LNCaP clone FGC (cell line): Measurements from ENCODE around the gene CLDND2.
"Not testable (repeated sequence)": the region's sequence is repeated elsewhere in the genome, so short reads cannot be mapped to it uniquely, and the experiment has no call there.

Experiments
- DNase-seq: peaks from one replicate; pipeline ENCODE4 v3.0.0-alpha.2; 2011; ENCODE audit warnings: low read depth
- H3K4me3 ChIP-seq: 2 replicates; pipeline ENCODE4 v1.5.1; 2011; ENCODE audit warnings: mild to moderate bottlenecking, low read depth, low read length, control low read depth
- TF ChIP-seq, protein P1 (sequence below): IDR thresholded peaks from 2 replicates; pipeline ENCODE4 v1.5.1; 2012; ENCODE audit warnings: mild to moderate bottlenecking; ENCODE audit not compliant: control insufficient read depth, insufficient read depth; ENCODE audit errors: extremely low read depth

The CLDND2 gene

DNA sequence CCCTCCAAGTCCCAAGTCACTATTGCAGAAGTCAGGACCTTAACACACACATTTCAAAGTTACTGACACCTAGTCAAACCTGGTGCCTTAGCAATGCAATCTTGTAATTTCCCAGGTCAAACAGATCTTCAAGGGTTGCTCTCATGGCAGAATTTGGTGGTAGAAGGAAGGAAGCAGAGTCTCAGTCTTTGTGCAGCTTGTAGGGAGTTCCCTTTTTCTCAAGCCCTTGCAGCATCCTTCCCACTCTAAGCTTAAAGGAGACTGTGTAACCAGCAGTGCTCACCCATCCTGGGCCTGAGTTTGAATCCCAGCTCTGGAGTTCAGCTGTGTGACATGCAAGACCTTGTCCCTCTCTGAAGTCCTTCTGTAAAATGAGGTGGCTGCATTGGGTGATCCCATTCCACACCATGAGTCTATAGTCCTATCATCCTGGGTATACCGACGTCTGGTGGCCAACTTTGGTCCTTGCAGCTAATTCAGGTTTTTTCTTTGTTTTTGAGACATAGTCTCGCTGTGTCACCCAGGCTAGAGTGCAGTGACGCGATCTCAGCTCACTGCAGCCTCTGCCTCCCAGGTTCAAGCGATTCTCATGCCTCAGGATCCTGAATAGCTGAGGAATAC is 38.8 kb upstream of the CLDND2 start:
- DNase-seq, result no peak
- TF ChIP-seq, protein P1, sequence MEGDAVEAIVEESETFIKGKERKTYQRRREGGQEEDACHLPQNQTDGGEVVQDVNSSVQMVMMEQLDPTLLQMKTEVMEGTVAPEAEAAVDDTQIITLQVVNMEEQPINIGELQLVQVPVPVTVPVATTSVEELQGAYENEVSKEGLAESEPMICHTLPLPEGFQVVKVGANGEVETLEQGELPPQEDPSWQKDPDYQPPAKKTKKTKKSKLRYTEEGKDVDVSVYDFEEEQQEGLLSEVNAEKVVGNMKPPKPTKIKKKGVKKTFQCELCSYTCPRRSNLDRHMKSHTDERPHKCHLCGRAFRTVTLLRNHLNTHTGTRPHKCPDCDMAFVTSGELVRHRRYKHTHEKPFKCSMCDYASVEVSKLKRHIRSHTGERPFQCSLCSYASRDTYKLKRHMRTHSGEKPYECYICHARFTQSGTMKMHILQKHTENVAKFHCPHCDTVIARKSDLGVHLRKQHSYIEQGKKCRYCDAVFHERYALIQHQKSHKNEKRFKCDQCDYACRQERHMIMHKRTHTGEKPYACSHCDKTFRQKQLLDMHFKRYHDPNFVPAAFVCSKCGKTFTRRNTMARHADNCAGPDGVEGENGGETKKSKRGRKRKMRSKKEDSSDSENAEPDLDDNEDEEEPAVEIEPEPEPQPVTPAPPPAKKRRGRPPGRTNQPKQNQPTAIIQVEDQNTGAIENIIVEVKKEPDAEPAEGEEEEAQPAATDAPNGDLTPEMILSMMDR, result 0 out of 2 replicates have a peak, but pooled peaks have one; percentile 23
- no peak overlapping the region for H3K4me3 ChIP-seq

DNA sequence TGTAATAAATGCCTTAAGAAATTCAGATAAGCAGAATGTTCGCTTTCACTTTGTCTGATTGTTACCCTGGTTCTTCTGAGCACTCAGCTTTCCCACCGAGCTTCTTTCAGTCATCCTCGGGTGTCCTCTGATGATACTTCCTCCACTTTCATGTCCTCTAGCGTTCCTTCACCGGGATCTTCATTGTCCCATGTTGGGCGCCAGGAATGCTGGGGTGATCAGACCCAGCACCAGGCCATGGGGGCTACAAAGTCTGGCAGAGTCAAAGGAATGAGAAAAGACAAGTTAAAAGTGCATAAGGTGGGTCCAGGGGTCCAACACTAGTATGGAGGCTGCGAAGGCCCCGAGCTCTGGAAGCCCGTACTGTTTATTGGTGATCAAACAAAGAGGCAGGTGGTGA is 33.3 kb upstream of the CLDND2 start:
- DNase-seq, result no peak
- H3K4me3 ChIP-seq, result no peak overlapping the region
- TF ChIP-seq, protein P1, result no peak

DNA sequence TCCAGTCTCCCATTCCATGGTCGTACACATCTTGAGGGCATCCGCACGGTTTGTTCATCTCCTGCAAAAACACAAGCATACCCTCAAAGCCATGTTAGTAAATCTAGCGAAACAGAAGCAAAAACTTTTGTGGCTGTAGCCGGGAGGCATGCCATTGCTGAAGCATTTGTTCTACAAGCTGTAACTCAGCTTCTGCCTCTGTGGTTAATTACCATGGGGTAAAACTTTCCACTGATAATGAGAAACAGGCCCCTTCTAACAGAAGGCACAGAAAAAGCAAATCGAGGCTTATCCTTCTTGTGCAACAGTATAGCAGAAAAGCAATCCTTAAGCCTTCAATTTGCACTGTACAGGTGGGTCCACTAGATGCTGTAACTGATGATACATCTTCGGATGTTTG is 31.1 kb upstream of the CLDND2 start:
- DNase-seq, H3K4me3 ChIP-seq: not testable (repeated sequence)

DNA sequence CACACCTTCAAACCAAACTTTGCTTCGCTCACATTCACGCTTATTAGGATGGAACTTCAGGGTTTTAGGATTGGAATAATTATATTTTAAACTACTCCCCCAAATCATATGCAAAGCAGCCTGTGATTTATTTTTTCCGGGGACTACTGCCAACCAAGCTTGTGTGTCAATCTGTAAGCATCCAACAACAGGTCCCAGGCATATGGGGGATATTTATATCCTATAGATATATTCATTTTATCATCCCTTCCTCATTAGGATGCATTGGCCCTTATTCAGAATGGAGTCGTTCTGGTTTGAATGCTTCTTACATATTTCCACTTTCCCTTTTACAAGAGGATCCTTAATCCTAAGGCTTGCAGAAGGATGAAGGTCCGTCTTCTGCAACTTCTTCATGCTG is 30.4 kb upstream of the CLDND2 start:
- DNase-seq, result no peak
- TF ChIP-seq, protein P1, result no peak
- no peak overlapping the region for H3K4me3 ChIP-seq

DNA sequence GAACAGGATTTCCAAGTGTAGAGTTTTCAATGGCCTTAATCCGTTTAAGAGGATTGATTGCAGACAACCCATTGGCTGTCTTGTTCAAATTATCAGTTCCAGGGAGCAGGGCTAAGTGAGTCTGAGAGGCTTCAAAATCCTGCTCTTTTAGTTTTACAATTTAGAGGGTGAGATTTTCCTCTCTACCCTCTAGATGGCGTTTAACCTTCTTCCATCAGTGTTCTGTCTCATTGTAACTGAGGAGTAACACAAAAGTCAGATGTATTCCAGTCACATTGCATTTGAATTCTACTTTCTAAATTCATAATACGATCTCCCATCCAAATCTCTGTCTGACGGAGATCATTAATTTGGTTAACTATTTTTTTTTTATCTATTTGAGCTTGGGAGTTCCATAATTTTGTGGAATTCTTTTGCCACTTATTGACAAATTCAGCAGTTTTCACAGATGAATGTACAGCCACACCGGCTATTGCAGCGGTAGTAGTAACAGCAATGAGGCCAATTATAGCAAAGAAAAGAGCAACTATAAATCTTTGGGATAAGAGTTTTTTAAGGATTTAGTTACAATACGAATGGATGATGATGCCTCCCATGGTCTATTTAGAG is 29.4 kb upstream of the CLDND2 start:
- TF ChIP-seq, protein P1, result peak; percentile 60
- no peak for DNase-seq
- H3K4me3 ChIP-seq, result no peak overlapping the region

DNA sequence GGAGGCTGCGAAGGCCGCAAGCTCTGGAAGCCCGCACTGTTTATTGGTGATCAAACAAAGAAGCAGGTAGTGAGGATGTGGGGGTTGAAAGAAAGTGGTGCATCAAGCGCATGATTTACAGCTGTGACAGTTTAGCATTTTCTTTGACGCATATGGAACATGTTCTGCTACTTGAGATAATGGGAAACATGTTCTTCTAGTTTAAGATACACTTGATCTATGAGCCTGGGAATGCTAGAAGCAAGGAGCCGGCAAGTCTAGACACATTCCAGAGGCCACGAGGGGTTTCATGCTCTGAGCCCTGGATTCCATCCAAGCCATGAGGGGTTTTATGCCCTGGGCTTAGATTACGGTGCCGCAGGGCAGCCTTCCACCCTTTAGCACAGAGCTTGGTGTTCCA is 28.6 kb upstream of the CLDND2 start:
- not testable (repeated sequence) for H3K4me3 ChIP-seq, DNase-seq

DNA sequence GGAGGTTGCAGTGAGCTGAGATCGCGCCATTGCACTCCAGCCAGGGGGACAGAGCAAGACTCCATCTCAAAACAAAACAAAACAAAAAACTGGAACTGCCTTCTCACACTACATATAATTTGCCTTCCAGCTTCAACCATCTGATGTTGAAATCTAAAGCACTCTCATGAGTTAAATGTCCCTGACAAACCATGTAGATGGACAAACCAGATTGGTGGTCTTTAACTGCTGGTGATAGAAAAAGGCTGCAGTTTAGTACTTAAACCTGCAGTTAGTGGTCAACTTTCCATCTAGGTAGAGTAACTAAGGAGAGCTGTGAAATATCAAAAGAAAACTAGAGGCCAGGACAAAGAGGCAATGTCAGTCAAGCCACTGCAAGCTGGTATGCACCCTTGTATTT is 27.4 kb upstream of the CLDND2 start:
- TF ChIP-seq, protein P1, result no peak
- H3K4me3 ChIP-seq, result no peak overlapping the region
- DNase-seq, result no peak

DNA sequence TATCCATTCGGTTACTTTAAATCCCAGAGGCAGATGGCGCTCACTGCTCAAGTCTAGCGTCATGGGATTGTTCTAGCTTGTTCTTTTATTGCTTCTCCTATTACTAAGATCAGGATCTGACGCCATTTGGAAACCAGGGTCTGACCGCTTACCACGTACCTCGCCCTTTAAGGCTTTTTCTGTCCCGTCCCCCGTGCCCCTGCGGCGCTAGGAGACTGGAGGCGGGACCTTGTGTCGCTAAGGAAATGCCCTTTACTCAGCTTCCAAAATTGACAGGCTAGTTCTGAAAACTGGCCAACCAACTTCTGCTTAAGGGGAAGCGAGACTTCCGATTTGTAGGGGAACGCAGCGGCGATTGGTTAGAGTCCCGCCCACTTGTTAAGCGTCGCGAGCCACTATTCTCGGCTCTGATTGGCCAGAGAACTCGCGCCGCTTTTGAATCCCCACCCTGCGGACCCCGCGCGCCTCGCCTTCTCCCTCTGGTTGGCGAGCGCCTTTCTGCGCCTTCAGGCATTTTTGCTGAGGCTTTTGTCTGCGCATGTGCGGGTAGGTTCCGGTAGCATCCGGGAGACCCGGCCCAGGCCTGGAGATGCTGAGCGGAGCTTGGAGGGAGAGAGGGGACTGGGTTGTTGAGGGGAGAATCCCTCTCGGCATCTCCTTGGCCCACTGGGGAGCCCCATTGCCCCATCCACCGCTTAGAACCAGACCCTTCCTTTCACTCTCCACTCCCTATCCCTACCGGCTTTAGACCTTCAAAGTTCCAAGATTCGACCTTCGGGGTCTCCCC is 25.4 kb upstream of the CLDND2 start:
- H3K4me3 ChIP-seq, result peak overlapping the region; percentile 66
- DNase-seq, result peak; percentile 99
- TF ChIP-seq, protein P1, result peak; percentile 32
